HG03060 (cell line): Measurements from ENCODE around the gene CUBN.

Experiments used
- ATAC-seq: cut with Tn5 transposase; IDR thresholded peaks from one replicate; pipeline ENCODE4 v1.9.1; 2021; ENCODE audit warnings: low read depth, moderate number of reproducible peaks; ENCODE audit not compliant: unreplicated experiment

CUBN gene

DNA sequence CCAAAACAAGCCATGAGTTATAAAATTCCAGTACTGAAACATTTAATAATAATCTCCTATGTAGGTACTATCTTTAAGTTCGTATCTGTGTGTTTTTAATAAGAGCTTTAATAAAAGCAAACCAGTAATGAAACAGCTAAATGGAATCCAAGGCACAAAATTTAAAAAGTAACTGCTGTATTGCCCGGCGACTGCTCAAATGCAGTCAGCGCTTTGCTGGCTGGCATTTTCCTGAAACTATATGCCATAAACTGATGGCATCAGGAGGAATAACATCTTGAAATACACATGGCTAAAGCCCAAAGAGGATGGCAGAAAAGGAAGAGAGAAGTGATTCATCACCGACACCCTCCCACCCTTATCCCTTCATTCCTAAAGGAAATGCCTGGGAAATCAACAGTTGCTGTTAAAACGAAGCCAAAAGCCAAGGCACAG lies 133.1 kb downstream of the CUBN start:
- ATAC-seq = no peak

DNA sequence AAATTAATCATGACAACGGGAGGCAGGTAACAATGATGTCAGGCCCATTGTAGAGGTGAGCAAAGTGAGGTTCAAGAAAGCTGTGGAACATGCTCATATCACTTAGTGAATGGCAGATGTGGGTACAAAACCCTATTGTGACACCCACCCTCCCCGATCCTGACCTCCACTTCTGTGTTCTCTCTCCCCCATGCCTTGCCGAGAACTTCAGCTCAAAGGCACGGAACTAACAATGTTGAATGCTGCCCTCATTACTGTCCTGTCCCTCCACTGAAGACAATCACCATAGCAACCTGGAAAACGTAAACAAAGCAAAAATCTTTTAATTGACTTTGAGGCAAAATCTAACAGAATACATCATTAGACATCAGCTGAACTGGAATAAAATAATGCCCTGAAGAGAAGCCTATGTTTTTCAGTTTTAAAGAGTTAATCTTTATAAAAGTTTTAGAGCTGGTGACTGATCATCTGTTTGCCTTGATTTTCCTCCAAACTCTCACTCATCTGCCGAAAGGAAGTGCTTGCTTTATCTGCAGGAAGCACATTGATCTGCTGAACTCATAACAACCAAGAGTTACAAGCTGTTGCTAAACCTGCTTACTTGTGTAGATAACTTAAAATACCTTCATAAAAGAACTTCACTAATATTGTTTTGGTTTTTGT lies 133.6 kb downstream of the CUBN start:
- no peak for ATAC-seq

DNA sequence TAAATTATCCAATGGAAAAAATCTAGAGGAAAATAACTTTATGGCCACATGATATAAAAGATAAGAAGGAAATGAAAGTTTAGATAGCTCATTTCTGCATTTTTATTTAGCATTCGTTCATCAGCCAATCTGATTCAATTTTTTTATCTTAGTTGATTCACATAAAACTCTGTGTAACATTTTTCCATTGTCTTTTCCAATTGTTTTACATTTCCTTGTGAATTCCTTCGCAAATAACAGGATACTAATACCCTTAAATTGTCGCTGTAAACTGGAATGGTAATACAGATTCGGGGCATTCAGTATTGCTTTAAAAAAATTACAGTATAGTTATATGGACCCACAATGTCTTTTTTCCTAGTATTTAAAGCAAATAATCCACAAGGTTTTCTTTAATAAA lies 136.4 kb downstream of the CUBN start:
- ATAC-seq = no peak

DNA sequence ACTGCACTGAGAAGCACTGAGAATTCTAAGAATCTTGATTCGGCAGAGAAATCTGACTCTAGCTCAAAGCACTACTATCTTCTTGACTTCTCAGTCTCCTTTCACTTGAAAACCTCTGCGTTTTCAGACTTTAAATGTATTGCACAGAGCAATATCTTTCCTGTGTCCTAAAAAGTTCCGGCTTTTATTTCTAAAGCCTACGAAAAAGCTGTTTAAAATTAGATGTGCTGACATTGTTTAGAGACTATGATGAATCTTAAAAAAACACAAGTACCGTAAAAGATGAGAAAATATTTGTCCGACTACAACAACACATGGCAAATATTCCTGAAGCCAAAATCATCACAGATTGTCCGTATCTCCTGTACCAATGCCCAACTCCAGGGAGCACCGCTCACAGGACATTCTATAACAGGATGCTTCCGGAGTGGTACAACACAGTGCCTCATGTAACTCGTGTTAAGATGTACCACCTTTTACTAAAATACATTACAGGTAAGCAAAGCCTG lies 136.9 kb downstream of the CUBN start:
- no peak for ATAC-seq

- ATAC-seq = no peak
Observed at GRCh38 chr10:16991011-16991410, 138.6 kb downstream of the CUBN start.

GRCh38 chr10:16989826-16990293 lies 139.8 kb downstream of the CUBN start:
- no peak for ATAC-seq

GRCh38 chr10:16988900-16989299 lies 140.7 kb downstream of the CUBN start:
- no peak for ATAC-seq

DNA sequence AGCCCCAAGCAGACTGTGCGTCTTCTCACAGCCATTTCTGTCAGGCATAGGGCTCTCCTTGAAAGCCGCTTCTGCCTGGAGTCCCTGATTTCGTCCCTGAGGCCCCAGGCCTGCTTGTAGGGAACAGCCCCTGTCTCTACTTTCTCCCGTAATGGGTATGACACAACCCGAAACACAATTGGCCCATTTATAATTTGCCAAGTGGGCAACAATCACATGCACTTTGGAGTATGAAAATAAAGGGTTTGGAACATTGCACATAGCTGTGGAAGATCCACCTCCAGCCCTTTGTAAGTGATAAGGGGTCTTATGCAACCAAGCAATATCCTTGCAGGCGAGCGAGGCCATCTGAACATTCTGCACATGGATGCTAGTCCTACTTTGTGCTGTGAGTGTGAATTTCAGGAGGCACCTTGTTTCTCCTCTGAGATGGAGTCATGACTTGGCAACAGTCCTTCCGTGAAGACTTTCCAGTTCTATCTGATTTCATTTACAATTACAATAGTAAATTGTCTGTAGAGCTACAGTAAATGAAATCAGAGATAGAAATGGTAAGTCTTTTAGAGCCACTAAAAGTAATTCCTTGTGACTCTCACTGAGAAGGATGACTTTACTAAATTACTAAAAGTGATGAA lies 141.5 kb downstream of the CUBN start:
- no peak for ATAC-seq

GRCh38 chr10:16987206-16987621 lies 142.4 kb downstream of the CUBN start:
- ATAC-seq = no peak

DNA sequence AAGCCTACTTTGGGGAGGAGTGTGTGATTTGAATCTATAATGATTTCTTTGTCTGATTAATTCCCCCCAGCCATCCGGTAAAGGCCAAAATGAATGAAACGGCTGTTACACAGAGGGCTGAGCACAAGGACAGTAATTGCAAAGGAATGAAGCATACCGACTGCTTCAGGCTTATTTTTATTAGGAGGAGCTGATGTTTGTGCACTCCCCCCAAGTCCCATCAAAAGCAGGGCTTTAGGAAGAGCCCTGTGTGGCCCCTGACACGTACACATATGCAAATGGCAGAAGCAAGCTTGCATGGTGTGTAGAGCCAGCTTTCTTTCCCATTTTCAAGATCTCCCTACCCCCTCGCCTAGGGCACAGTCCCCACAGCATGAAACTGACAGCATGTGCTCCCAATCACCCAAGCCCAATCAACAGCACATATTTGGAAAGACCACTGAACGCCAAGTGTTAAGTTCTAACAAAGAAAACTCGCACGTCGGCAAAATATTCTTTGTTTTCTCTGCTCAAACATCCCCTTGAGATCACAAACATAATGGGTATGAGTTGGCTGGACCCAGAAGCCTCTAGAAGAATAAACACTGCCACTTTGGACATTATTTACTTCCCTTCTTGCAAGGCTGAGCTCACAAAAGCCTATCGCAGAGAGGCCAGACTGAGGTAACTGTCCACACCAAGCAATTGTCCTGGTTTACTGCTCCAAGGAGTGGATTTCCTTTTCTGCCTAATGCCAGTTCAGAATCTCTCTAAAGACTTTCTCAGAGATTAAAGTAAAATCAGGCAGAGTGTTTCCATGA lies 143.0 kb downstream of the CUBN start:
- ATAC-seq = no peak

DNA sequence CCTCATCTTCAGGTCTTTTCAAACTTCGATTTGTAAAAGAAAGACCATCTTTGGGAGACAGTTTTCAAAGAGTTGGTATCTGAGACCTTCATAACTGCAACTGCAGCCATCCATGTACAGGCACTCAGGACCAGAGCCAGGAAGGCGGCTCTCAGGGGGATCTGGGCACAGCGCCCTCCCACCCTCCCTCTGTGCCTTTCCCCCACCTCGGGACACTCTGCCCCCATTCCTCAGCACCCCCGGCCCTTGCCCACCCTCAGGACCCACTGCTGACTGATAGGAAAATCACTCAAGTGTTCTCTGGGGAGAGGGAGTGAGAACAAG lies 143.6 kb downstream of the CUBN start:
- ATAC-seq = no peak

GRCh38 chr10:16984242-16984641 lies 145.4 kb downstream of the CUBN start:
- ATAC-seq = no peak

GRCh38 chr10:16976803-16977202 lies 152.8 kb downstream of the CUBN start:
- ATAC-seq = no peak

DNA sequence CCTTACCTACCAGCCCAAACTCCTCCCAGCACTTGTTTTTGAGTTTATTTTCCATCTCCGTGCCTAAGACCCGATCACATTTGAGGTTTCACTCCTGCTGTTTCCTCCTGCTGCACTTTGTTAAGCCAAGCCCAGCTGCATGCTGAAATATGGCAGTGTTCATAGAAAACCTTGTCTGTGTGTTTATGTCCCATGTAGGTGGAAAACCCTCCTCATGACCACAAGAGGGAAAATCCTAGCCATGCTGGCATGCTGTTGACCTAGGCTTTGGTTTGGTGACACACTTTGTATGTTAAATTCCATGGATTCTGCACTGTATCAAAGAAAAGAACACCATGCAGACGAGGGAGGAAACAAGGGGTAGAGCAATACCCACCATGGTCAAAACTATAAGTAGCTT lies 154.4 kb downstream of the CUBN start:
- ATAC-seq = no peak

DNA sequence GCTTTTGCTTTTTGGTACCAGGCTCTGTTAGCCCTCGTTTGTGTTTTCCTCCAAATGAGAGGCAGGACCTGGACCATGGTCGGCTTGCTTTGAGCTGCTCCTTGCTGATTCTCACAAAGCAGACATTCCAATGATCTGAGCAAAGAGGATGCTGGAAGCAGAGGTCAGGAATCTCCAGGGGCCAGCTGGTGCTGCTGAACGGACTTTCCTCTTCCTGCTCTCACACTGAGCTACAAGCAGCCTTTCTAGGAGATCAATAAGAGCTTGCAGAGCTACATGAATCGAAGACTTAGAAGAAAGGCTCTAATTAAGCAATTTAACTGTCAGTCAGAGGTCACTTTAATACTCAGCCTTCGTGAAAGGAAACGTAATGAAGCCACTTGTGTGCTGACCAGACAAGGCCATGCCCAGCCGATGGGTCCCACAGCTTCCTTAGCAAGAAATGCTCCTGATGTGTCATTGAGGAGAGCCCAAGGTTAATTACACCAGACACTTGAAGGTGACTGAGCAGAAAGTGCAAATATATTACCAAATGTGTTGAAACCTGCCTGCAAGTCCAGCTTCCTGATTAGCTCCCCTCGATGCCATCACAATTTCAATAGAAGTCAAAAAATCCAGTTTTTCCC lies 161.1 kb downstream of the CUBN start:
- no peak for ATAC-seq

GRCh38 chr10:16967866-16968415 lies 161.7 kb downstream of the CUBN start:
- no peak for ATAC-seq

DNA sequence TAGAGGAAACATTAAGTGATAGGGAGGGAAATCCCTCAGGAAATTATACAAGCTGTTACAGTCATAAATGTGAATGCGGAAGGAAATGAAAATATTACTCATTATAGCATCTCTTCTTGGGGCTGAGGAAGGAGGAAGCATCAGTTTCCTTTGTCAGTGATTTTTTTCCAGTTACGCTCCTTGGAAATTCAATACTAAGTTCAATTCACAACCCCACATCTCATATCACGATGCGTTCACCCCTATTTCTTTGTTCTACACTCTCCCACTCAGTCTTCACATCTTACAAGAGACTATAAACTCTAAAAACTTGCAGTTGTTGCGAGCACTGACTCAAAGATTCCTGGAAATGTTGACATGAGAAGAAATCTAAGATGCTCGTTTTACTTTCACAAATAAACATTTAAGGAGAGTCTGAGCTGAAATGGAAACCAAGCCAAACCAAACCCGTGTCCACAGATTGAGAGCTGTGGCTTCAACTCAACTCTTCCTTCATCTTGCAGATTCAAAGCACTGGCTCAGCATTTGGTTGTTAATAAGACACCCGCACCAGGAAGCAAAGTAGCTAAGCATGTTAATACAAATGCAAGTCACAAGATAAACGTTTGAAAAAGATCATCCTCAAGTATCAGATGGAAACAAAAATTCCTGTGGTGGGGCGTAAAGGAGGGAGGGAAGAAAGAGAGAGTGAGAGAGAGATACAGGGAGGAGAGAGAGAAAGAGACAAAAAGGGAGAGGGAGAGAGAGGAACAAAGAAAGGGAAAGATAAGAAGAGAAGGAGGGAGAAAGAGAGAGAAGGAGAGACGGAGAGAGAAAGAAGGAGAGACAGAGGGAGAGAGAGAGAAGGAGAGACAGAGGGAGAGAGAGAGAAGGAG lies 162.4 kb downstream of the CUBN start:
- no peak for ATAC-seq

- no peak for ATAC-seq
Observed at GRCh38 chr10:16965740-16966447, 163.7 kb downstream of the CUBN start.

DNA sequence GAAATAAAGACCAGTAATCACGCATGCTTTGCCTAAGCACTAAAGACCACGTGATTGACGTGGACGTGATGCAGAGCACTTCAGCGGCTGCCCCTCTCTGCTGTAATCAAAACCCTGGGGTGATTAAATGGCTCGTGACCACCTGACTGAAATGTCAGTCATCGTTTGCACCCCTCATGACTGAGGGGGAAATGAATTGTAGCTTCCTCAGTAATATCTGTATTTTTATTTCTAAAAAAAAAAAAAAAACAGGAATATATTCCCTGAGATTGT lies 164.3 kb downstream of the CUBN start:
- no peak for ATAC-seq
